ENCODE results near the gene OFD1.

Gene OFD1

GRCh38 chrX:13688384-13688957 is 46.1 kb upstream of the OFD1 start:
- no peaks in the 10 kb centered on the region for H3K36me3 ChIP-seq (ENCODE audit: low read length)
- H3K79me2 ChIP-seq (ENCODE audit: insufficient read depth, low read length), result no peaks in the 10 kb centered on the region
- peak overlapping the region; percentile 74 for H3K9ac ChIP-seq (ENCODE audit: low read length)
- H4K20me1 ChIP-seq (ENCODE audit: low read depth, low read length), result no peaks in the 10 kb centered on the region
- no peak overlapping the region for H3K27ac ChIP-seq (ENCODE audit: low read depth, low read length)
- peak overlapping the region; percentile 94 for H2AFZ ChIP-seq (ENCODE audit: low read depth, low read length, severe bottlenecking)
- H3K9me2 ChIP-seq (replicated peaks; ENCODE audit: insufficient read depth, low read length), result no peaks in the 10 kb centered on the region
- no peaks in the 10 kb centered on the region for H3K9me3 ChIP-seq (ENCODE audit: insufficient read depth, low read length)
- no peaks in the 10 kb centered on the region for H3F3A ChIP-seq (ENCODE audit: insufficient read depth)
- peak overlapping the region; percentile 67 for H3K4me3 ChIP-seq (ENCODE audit: insufficient read depth, low read length, poor library complexity, severe bottlenecking)
- H3K27me3 ChIP-seq (ENCODE audit: low read length), result no peaks in the 10 kb centered on the region
- peak overlapping the region; percentile 82 for H3K4me2 ChIP-seq (ENCODE audit: low read depth, low read length, poor library complexity, severe bottlenecking)
- TF ChIP-seq CTCF (IDR thresholded peaks at IDR 0.05; ENCODE audit: insufficient read depth, low read length, poor library complexity, severe bottlenecking) (no peak), EZH2phosphoT487 (conservative IDR thresholded peaks at IDR 0.05; ENCODE audit: low read length) (no peak)

- Histone ChIP-seq H3K9ac (ENCODE audit: low read length) (peak within 1 kb of the TSS; percentile 74), H4K20me1 (ENCODE audit: low read depth, low read length) (no peaks in the 10 kb centered on the region), H3K9me3 (ENCODE audit: insufficient read depth, low read length) (no peaks in the 10 kb centered on the region), H3K4me3 (ENCODE audit: insufficient read depth, low read length, poor library complexity, severe bottlenecking) (peak within 1 kb of the TSS; percentile 67), H3F3A (ENCODE audit: insufficient read depth) (no peaks in the 10 kb centered on the region), H3K27me3 (ENCODE audit: low read length) (no peaks in the 10 kb centered on the region), H3K9me2 (replicated peaks; ENCODE audit: insufficient read depth, low read length) (no peaks in the 10 kb centered on the region), H3K4me2 (ENCODE audit: low read depth, low read length, poor library complexity, severe bottlenecking) (peak within 1 kb of the TSS; percentile 82), H3K79me2 (ENCODE audit: insufficient read depth, low read length) (no peaks in the 10 kb centered on the region), H3K36me3 (ENCODE audit: low read length) (no peaks in the 10 kb centered on the region), H3K27ac (ENCODE audit: low read depth, low read length) (no peak within 1 kb of the TSS), H2AFZ (ENCODE audit: low read depth, low read length, severe bottlenecking) (peak within 1 kb of the TSS; percentile 94)
- no peak for TF ChIP-seq EZH2phosphoT487 (conservative IDR thresholded peaks at IDR 0.05; ENCODE audit: low read length)
- no peak for TF ChIP-seq CTCF (IDR thresholded peaks at IDR 0.05; ENCODE audit: insufficient read depth, low read length, poor library complexity, severe bottlenecking)
These were observed 45.4 kb upstream of the OFD1 start, which contains the start of gene RAB9A for GRCh38 chrX:13688958-13689740. Gene RAB9A (plus strand): TSS chrX:13689128. CDS start chrX:13708747, 19,619 bp downstream.

- H3K9me3 ChIP-seq (ENCODE audit: insufficient read depth, low read length), result no peaks in the 10 kb centered on the region
- H3K36me3 ChIP-seq (ENCODE audit: low read length), result no peaks in the 10 kb centered on the region
- H3K4me3 ChIP-seq (ENCODE audit: insufficient read depth, low read length, poor library complexity, severe bottlenecking), result peak overlapping the region; percentile 67
- no peaks in the 10 kb centered on the region for H3F3A ChIP-seq (ENCODE audit: insufficient read depth)
- H4K20me1 ChIP-seq (ENCODE audit: low read depth, low read length), result no peaks in the 10 kb centered on the region
- no peaks in the 10 kb centered on the region for H3K79me2 ChIP-seq (ENCODE audit: insufficient read depth, low read length)
- H3K27me3 ChIP-seq (ENCODE audit: low read length), result no peaks in the 10 kb centered on the region
- peak overlapping the region; percentile 74 for H3K9ac ChIP-seq (ENCODE audit: low read length)
- TF ChIP-seq CTCF (IDR thresholded peaks at IDR 0.05; ENCODE audit: insufficient read depth, low read length, poor library complexity, severe bottlenecking), result no peak
- peak overlapping the region; percentile 94 for H2AFZ ChIP-seq (ENCODE audit: low read depth, low read length, severe bottlenecking)
- peak overlapping the region; percentile 82 for H3K4me2 ChIP-seq (ENCODE audit: low read depth, low read length, poor library complexity, severe bottlenecking)
- H3K9me2 ChIP-seq (replicated peaks; ENCODE audit: insufficient read depth, low read length), result no peaks in the 10 kb centered on the region
- no peak overlapping the region for H3K27ac ChIP-seq (ENCODE audit: low read depth, low read length)
These were observed 44.8 kb upstream of the OFD1 start for GRCh38 chrX:13689741-13690211.

All from SU-DHL-6 (cell line).